ENCODE measurements around the gene TBC1D2B.
"Not testable (repeated sequence)": the region's sequence is repeated elsewhere in the genome, so short reads cannot be mapped to it uniquely, and the experiment has no call there.

Gene TBC1D2B

DNA sequence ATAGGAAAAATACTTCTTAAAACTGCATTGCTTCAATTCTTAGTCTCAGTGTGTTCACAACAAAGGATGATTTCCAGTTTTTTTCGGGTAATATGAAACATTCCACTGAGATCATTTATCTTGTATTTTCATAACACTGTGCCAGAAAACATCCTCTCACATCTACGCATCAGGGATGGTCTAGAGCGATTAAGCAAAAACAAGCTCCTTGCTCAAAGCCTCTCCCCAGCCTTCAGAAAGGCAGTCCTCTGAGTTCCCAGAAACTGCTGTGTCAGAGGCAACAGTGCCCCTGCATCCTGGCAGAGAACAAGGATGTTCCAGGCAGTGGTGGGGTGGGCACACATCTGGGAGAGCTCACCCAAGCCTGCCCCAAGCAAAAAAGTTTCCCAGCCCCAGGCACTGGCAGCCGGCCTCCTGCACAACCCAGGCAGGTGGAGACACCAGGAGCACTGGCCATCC, 80.8 kb downstream of the TBC1D2B start:
- not testable (repeated sequence) for H3K27me3 ChIP-seq (ENCODE audit: control insufficient read depth in 3 of 3, insufficient read depth in 3 of 3, low read depth in 1 of 3, low read length in 3 of 3); H3K27ac ChIP-seq (replicated peaks; ENCODE audit: low read length); H3K23ac ChIP-seq (ENCODE audit: low read depth, low read length, poor library complexity); H2AK5ac ChIP-seq (ENCODE audit: low read depth, low read length); H2BK12ac ChIP-seq (ENCODE audit: low read length); H3K79me1 ChIP-seq (ENCODE audit: low read depth, low read length); H3K4me1 ChIP-seq (ENCODE audit: control insufficient read depth in 2 of 2, insufficient read depth in 1 of 2, low read depth in 1 of 2, low read length in 2 of 2); H3K14ac ChIP-seq (ENCODE audit: low read length); H3K9ac ChIP-seq (ENCODE audit: low read depth, low read length, poor library complexity); H3K9me3 ChIP-seq (replicated peaks in 1 of 2; ENCODE audit: control insufficient read depth in 2 of 2, insufficient read depth in 1 of 2, low read depth in 1 of 2, low read length in 2 of 2); H2BK120ac ChIP-seq (ENCODE audit: low read depth, low read length); H3K4ac ChIP-seq (ENCODE audit: low read length); H4K8ac ChIP-seq (ENCODE audit: low read depth, low read length); H4K91ac ChIP-seq (ENCODE audit: low read depth, low read length, poor library complexity); H3K36me3 ChIP-seq (replicated peaks in 1 of 2; ENCODE audit: control insufficient read depth in 2 of 2, insufficient read depth in 2 of 2, low read length in 2 of 2); DNase-seq (ENCODE audit: low spot score); H2AFZ ChIP-seq (ENCODE audit: low read length); H3K4me2 ChIP-seq (ENCODE audit: insufficient read depth, low read length, poor library complexity, severe bottlenecking); H2BK5ac ChIP-seq (ENCODE audit: low read length); H2BK15ac ChIP-seq (ENCODE audit: low read length); H3K4me3 ChIP-seq (ENCODE audit: low read length in 2 of 2)
- H3K18ac ChIP-seq (ENCODE audit: low read length): peak overlapping the region; percentile 57
- WGBS, 2 donors (ENCODE audit: extremely low coverage in 2 of 2, insufficient read length in 2 of 2, insufficient replicate concordance in 1 of 2): no CpG with 5 or more reads among the region's 4 CpGs

DNA sequence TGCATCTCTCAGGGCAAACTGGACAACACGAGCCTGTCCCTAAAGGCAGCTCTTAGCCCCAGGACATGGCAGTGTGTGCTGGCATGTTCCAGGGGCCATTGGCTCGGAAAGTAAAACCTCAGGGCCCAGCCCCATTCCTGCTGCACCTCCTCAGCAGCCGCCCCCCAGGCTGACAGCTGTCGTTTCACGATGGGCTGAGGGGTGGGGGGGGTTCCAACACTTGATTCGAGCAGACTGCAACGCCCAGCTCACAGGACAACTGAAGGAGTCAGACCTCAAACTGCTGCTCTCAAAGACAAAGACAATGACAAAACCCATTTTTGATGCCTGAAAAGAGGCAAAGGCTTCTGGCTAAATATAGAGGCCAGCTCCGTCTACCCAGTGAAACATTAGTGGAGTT, 81.3 kb downstream of the TBC1D2B start:
- WGBS, 2 donors (ENCODE audit: extremely low coverage in 2 of 2, insufficient read length in 2 of 2, insufficient replicate concordance in 1 of 2): no CpG with 5 or more reads among the region's 8 CpGs

DNA sequence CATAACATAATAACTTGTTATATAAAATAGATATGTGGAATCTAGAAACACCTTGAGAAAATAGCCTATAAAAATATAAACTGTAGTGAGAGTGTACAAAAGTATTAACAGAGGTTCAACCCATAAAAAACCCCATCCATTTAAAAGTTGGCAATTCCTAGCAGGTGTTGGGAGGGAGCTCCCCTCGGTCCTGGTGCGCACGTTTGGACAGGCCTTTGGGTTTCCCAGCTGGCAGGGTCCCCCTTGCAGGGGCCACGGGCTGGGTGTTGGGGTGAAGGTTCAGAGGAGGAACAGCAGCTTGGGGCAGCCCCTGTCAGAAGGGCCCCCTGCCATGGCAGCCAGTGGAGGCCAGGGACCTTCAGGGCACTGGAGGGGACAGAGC, 82.0 kb downstream of the TBC1D2B start:
- H3K4me2 ChIP-seq (ENCODE audit: insufficient read depth, low read length, poor library complexity, severe bottlenecking); H3K9ac ChIP-seq (ENCODE audit: low read depth, low read length, poor library complexity); H3K18ac ChIP-seq (ENCODE audit: low read length); H3K27me3 ChIP-seq (ENCODE audit: control insufficient read depth in 3 of 3, insufficient read depth in 3 of 3, low read depth in 1 of 3, low read length in 3 of 3); H3K14ac ChIP-seq (ENCODE audit: low read length); H2BK12ac ChIP-seq (ENCODE audit: low read length); H2BK120ac ChIP-seq (ENCODE audit: low read depth, low read length); H2BK5ac ChIP-seq (ENCODE audit: low read length); H2AFZ ChIP-seq (ENCODE audit: low read length); H3K4me3 ChIP-seq (ENCODE audit: low read length in 2 of 2); H4K91ac ChIP-seq (ENCODE audit: low read depth, low read length, poor library complexity); H3K4ac ChIP-seq (ENCODE audit: low read length); H3K27ac ChIP-seq (replicated peaks; ENCODE audit: low read length); H4K8ac ChIP-seq (ENCODE audit: low read depth, low read length); H2BK15ac ChIP-seq (ENCODE audit: low read length); H2AK5ac ChIP-seq (ENCODE audit: low read depth, low read length); H3K4me1 ChIP-seq (ENCODE audit: control insufficient read depth in 2 of 2, insufficient read depth in 1 of 2, low read depth in 1 of 2, low read length in 2 of 2); DNase-seq (ENCODE audit: low spot score); H3K9me3 ChIP-seq (replicated peaks in 1 of 2; ENCODE audit: control insufficient read depth in 2 of 2, insufficient read depth in 1 of 2, low read depth in 1 of 2, low read length in 2 of 2); H3K36me3 ChIP-seq (replicated peaks in 1 of 2; ENCODE audit: control insufficient read depth in 2 of 2, insufficient read depth in 2 of 2, low read length in 2 of 2); H3K79me1 ChIP-seq (ENCODE audit: low read depth, low read length); H3K23ac ChIP-seq (ENCODE audit: low read depth, low read length, poor library complexity): not testable (repeated sequence)
- WGBS, 2 donors (ENCODE audit: extremely low coverage in 2 of 2, insufficient read length in 2 of 2, insufficient replicate concordance in 1 of 2): no CpG with 5 or more reads among the region's 4 CpGs

More for the DNA sequence above, 81.3 kb downstream of the TBC1D2B start:
- not testable (repeated sequence) for H2BK12ac ChIP-seq (ENCODE audit: low read length); H2BK5ac ChIP-seq (ENCODE audit: low read length); H2BK15ac ChIP-seq (ENCODE audit: low read length); H3K27me3 ChIP-seq (ENCODE audit: control insufficient read depth in 3 of 3, insufficient read depth in 3 of 3, low read depth in 1 of 3, low read length in 3 of 3); DNase-seq (ENCODE audit: low spot score); H3K4me3 ChIP-seq (ENCODE audit: low read length in 2 of 2); H3K4ac ChIP-seq (ENCODE audit: low read length); H3K36me3 ChIP-seq (replicated peaks in 1 of 2; ENCODE audit: control insufficient read depth in 2 of 2, insufficient read depth in 2 of 2, low read length in 2 of 2); H4K91ac ChIP-seq (ENCODE audit: low read depth, low read length, poor library complexity); H3K79me1 ChIP-seq (ENCODE audit: low read depth, low read length); H3K4me1 ChIP-seq (ENCODE audit: control insufficient read depth in 2 of 2, insufficient read depth in 1 of 2, low read depth in 1 of 2, low read length in 2 of 2); H3K9ac ChIP-seq (ENCODE audit: low read depth, low read length, poor library complexity); H3K9me3 ChIP-seq (replicated peaks in 1 of 2; ENCODE audit: control insufficient read depth in 2 of 2, insufficient read depth in 1 of 2, low read depth in 1 of 2, low read length in 2 of 2); H2AK5ac ChIP-seq (ENCODE audit: low read depth, low read length); H3K4me2 ChIP-seq (ENCODE audit: insufficient read depth, low read length, poor library complexity, severe bottlenecking); H2BK120ac ChIP-seq (ENCODE audit: low read depth, low read length); H4K8ac ChIP-seq (ENCODE audit: low read depth, low read length); H3K18ac ChIP-seq (ENCODE audit: low read length); H3K27ac ChIP-seq (replicated peaks; ENCODE audit: low read length); H3K14ac ChIP-seq (ENCODE audit: low read length); H3K23ac ChIP-seq (ENCODE audit: low read depth, low read length, poor library complexity); H2AFZ ChIP-seq (ENCODE audit: low read length)

DNA sequence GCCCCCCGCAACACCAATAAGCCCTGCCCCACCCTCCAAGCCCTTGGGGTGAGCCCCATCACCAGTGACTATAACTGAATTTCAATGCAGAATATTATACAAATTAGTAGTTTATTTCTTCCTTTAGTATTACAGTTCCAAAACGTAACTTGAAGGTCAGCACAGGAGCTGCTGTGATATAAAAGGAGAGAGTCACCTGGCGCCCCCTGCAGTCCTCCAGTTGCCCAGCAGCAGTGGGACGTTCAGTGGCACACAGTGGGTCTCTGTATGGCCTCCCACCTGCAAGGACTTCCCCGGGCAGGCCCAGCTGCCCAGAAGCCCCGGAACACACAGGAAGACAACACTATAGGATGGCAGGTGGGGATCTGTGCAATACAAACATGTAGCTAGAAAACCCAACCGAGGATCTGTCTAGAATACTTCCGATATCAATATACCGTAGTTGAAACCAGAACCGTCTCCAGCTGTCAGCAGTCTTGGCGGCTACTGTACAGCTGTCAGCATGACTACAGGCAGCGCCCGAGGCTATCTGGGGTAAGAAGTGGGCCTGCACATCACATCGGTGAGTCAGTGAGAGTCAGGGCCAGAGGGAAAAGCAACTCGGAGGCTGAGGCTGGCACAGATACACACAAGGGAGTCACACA, 82.5 kb downstream of the TBC1D2B start:
- not testable (repeated sequence) for H3K18ac ChIP-seq (ENCODE audit: low read length); H2BK5ac ChIP-seq (ENCODE audit: low read length); H3K27ac ChIP-seq (replicated peaks; ENCODE audit: low read length); H3K36me3 ChIP-seq (replicated peaks in 1 of 2; ENCODE audit: control insufficient read depth in 2 of 2, insufficient read depth in 2 of 2, low read length in 2 of 2); H2BK12ac ChIP-seq (ENCODE audit: low read length); H3K4me2 ChIP-seq (ENCODE audit: insufficient read depth, low read length, poor library complexity, severe bottlenecking); H3K27me3 ChIP-seq (ENCODE audit: control insufficient read depth in 3 of 3, insufficient read depth in 3 of 3, low read depth in 1 of 3, low read length in 3 of 3); H3K9me3 ChIP-seq (replicated peaks in 1 of 2; ENCODE audit: control insufficient read depth in 2 of 2, insufficient read depth in 1 of 2, low read depth in 1 of 2, low read length in 2 of 2); H3K23ac ChIP-seq (ENCODE audit: low read depth, low read length, poor library complexity); H3K79me1 ChIP-seq (ENCODE audit: low read depth, low read length); H2AK5ac ChIP-seq (ENCODE audit: low read depth, low read length); H3K9ac ChIP-seq (ENCODE audit: low read depth, low read length, poor library complexity); H4K91ac ChIP-seq (ENCODE audit: low read depth, low read length, poor library complexity); H3K4me3 ChIP-seq (ENCODE audit: low read length in 2 of 2); H3K14ac ChIP-seq (ENCODE audit: low read length); H3K4me1 ChIP-seq (ENCODE audit: control insufficient read depth in 2 of 2, insufficient read depth in 1 of 2, low read depth in 1 of 2, low read length in 2 of 2); H2BK120ac ChIP-seq (ENCODE audit: low read depth, low read length); H2AFZ ChIP-seq (ENCODE audit: low read length); H4K8ac ChIP-seq (ENCODE audit: low read depth, low read length); DNase-seq (ENCODE audit: low spot score); H2BK15ac ChIP-seq (ENCODE audit: low read length); H3K4ac ChIP-seq (ENCODE audit: low read length)
- no CpG with 5 or more reads among the region's 15 CpGs for WGBS, 2 donors (ENCODE audit: extremely low coverage in 2 of 2, insufficient read length in 2 of 2, insufficient replicate concordance in 1 of 2)
